Bronchial epithelial cell (primary cell): ENCODE measurements around the gene ZNF423. TPM values are rescaled to one million over a fixed set of nuclear protein-coding genes. Genes with fewer than 3 reads are reported as not detected.
"Not testable (repeated sequence)": the region's sequence is repeated elsewhere in the genome, so short reads cannot be mapped to it uniquely, and the experiment has no call there.

Source experiments
- DNase-seq: peaks from one replicate; pipeline ENCODE4 v3.0.0-alpha.2; 2010; ENCODE audit warnings: low read depth
- FAIRE-seq: peaks from 2 replicates; lab custom pipeline; 2011; peaks lifted over from hg19 to GRCh38; lab: Jason Lieb, UNC
- H3K27me3 ChIP-seq: 2 replicates; pipeline ENCODE4 v1.5.1; 2011; ENCODE audit warnings: low read length; ENCODE audit not compliant: control insufficient read depth, insufficient read depth
- H3K36me3 ChIP-seq: 2 replicates; pipeline ENCODE4 v1.5.1; 2011; ENCODE audit warnings: low read length; ENCODE audit not compliant: control insufficient read depth, insufficient read depth
- H3K4me3 ChIP-seq: 2 replicates; pipeline ENCODE4 v1.5.1; 2011; ENCODE audit warnings: mild to moderate bottlenecking, low read depth, low read length, control low read depth
- total RNA-seq: library from RNA; depleted of rRNA; stranded (reverse); fragments of >200 nt; gene quantifications from 2 replicates; pipeline ENCODE4 v1.2.1, GENCODE V29; 2014
- TF ChIP-seq, protein P1 (sequence below): IDR thresholded peaks from 2 replicates; pipeline ENCODE4 v1.5.1; 2011; ENCODE audit warnings: mild to moderate bottlenecking, moderate library complexity, low read length, control low read depth, inconsistent platforms; ENCODE audit not compliant: insufficient read depth, severe bottlenecking

ZNF423 gene
- total RNA-seq, 1 donor from 2014 or later = under 0.01 TPM

GRCh38 chr16:49875806-49876715 lies 20.1 kb upstream of the ZNF423 start:
- Histone ChIP-seq H3K36me3 (no peaks in the 10 kb centered on the region), H3K4me3 (no peak overlapping the region), H3K27me3 (peaks cover 2% of the 10 kb centered on the region)
- DNase-seq (no peak), FAIRE-seq (no peak)
- TF ChIP-seq, protein P1, sequence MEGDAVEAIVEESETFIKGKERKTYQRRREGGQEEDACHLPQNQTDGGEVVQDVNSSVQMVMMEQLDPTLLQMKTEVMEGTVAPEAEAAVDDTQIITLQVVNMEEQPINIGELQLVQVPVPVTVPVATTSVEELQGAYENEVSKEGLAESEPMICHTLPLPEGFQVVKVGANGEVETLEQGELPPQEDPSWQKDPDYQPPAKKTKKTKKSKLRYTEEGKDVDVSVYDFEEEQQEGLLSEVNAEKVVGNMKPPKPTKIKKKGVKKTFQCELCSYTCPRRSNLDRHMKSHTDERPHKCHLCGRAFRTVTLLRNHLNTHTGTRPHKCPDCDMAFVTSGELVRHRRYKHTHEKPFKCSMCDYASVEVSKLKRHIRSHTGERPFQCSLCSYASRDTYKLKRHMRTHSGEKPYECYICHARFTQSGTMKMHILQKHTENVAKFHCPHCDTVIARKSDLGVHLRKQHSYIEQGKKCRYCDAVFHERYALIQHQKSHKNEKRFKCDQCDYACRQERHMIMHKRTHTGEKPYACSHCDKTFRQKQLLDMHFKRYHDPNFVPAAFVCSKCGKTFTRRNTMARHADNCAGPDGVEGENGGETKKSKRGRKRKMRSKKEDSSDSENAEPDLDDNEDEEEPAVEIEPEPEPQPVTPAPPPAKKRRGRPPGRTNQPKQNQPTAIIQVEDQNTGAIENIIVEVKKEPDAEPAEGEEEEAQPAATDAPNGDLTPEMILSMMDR = no peak

DNA sequence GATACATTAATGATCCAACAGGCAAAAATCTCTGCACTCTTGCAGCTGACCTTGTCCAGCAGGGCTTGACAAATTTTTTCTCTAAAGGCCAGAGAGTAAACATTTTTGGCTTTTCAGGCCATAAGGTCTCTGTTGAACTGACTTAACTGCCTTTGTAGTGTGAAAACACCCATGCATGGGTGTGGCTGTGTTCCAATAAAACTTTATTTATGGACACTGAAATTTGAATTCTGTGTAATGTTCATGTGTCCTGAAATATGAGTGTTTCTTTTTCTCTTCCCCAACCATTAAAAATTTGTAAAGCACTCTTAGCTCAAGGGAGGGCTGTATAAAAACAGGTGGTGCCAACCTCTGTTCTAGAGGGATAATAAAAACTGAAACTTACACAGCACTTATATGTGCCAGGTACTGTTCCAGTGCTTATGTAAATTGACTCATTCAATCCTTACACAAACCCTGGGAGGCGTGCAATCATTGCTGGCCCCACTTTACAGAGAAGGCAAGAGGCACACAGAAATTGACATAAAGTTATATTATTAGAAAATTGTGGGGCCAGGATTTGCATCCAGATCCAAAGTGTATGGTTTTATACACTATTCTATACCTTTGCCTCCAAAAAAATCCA lies 18.8 kb upstream of the ZNF423 start:
- H3K36me3 ChIP-seq = no peaks in the 10 kb centered on the region
- H3K27me3 ChIP-seq = peaks cover 2% of the 10 kb centered on the region
- TF ChIP-seq, protein P1 = no peak
- no peak for DNase-seq
- no peak for FAIRE-seq
- no peak overlapping the region for H3K4me3 ChIP-seq

DNA sequence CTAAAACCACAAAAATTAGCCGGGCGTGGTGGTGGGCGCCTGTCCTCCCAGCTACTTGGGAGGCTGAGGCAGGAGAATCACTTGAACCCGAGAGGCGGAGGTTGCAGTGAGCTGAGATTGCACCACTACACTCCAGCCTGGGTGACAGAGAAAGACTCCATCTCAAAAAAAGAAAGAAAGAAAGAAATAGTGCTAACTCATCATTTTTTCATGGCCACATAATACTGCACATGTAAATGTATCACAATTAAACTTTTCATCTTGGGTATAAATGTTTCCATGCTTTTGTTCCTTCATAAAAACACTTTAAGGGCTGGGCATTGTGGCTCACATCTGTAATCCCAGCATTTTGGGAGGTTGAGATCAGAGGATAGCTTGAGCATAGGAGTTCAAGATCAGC lies 15.9 kb upstream of the ZNF423 start:
- FAIRE-seq, DNase-seq, H3K36me3 ChIP-seq, H3K4me3 ChIP-seq, H3K27me3 ChIP-seq: not testable (repeated sequence)

- FAIRE-seq = no peak
- no peaks in the 10 kb centered on the region for H3K36me3 ChIP-seq
- no peaks in the 10 kb centered on the region for H3K27me3 ChIP-seq
- TF ChIP-seq, protein P1 = no peak
- no peak overlapping the region for H3K4me3 ChIP-seq
- no peak for DNase-seq
Observed at GRCh38 chr16:49869731-49870130, 13.8 kb upstream of the ZNF423 start.

- H3K4me3 ChIP-seq = no peak overlapping the region
- FAIRE-seq = no peak
- H3K36me3 ChIP-seq = no peaks in the 10 kb centered on the region
- TF ChIP-seq, protein P1 = no peak
- no peak for DNase-seq
- H3K27me3 ChIP-seq = no peaks in the 10 kb centered on the region
Observed at GRCh38 chr16:49867796-49868668, 12.1 kb upstream of the ZNF423 start.
